HCT116 (cell line): ENCODE data around the gene FILIP1.

Source experiments
- CEBPB ChIP-seq: IDR thresholded peaks from 2 replicates; pipeline ENCODE4 v1.6.1; 2012; ENCODE audit warnings: low read depth
- JUND ChIP-seq: IDR thresholded peaks from 2 replicates; pipeline ENCODE4 v1.6.1; 2012
- POLR2AphosphoS5 ChIP-seq: IDR thresholded peaks from 2 replicates; pipeline ENCODE4 v1.6.1; 2011; ENCODE audit warnings: mild to moderate bottlenecking, low read depth, low read length, moderate library complexity
- SRF ChIP-seq: IDR thresholded peaks from 2 replicates; pipeline ENCODE4 v1.6.1; 2012; ENCODE audit warnings: low read depth
- TCF7L2 ChIP-seq: IDR thresholded peaks from 2 replicates; pipeline ENCODE4 v1.7.0; 2011; ENCODE audit warnings: borderline replicate concordance, inconsistent platforms; ENCODE audit not compliant: insufficient read depth, insufficient read length; ENCODE audit errors: extremely low read depth
- TF ChIP-seq, protein P1 (sequence below), 3 experiments: fragments of 200-600 bp in 1 of 3; sonication (generic) in 1 of 3; IDR thresholded peaks in 2 of 3; conservative IDR thresholded peaks in 1 of 3; 2 replicates each; pipeline ENCODE4 v1.5.1; 2012 to 2017; ENCODE audit warnings: low read depth in 2 of 3, low read length in 2 of 3, antibody characterized with exemption in 1 of 3, borderline replicate concordance in 1 of 3, control low read depth in 1 of 3, mild to moderate bottlenecking in 1 of 3, mixed read lengths in 1 of 3, mixed run types in 1 of 3, moderate library complexity in 1 of 3; ENCODE audit not compliant: insufficient read depth in 1 of 3

DNA sequence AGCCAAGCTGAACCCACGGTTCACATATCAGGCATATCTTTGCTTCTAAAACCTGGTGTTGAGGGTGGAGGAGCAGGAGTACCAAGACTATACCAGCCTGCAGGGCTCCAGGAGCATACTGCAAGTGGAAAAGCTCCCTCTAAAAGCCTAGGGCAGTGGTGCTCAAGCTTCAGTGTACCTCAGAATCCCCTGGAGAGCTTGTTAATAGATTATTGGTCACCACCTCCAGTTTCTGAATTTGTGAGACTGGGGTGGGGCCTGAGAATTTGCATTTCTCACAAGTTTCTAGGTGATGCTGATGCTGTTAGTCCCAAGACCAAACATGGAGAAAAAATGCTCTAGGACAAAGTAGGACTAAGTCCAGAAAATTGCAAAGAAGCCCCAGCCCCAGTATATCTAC is 65.4 kb downstream of the FILIP1 start:
- TF ChIP-seq, protein P1, sequence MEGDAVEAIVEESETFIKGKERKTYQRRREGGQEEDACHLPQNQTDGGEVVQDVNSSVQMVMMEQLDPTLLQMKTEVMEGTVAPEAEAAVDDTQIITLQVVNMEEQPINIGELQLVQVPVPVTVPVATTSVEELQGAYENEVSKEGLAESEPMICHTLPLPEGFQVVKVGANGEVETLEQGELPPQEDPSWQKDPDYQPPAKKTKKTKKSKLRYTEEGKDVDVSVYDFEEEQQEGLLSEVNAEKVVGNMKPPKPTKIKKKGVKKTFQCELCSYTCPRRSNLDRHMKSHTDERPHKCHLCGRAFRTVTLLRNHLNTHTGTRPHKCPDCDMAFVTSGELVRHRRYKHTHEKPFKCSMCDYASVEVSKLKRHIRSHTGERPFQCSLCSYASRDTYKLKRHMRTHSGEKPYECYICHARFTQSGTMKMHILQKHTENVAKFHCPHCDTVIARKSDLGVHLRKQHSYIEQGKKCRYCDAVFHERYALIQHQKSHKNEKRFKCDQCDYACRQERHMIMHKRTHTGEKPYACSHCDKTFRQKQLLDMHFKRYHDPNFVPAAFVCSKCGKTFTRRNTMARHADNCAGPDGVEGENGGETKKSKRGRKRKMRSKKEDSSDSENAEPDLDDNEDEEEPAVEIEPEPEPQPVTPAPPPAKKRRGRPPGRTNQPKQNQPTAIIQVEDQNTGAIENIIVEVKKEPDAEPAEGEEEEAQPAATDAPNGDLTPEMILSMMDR (IDR thresholded peaks at IDR 0.05 in 2 of 3, conservative IDR thresholded peaks at IDR 0.05 in 1 of 3; ENCODE audit: borderline replicate concordance in 1 of 3, insufficient read depth in 1 of 3, low read depth in 2 of 3, low read length in 2 of 3) = no peak
- TF ChIP-seq SRF (no peak), CEBPB (no peak), TCF7L2 (no peak), POLR2AphosphoS5 (no peak), JUND (no peak)
